ENCODE data around the gene VGLL2. TPM values are rescaled to one million over a fixed set of nuclear protein-coding genes. Genes with fewer than 3 reads are reported as not detected.

Gene VGLL2, protein sequence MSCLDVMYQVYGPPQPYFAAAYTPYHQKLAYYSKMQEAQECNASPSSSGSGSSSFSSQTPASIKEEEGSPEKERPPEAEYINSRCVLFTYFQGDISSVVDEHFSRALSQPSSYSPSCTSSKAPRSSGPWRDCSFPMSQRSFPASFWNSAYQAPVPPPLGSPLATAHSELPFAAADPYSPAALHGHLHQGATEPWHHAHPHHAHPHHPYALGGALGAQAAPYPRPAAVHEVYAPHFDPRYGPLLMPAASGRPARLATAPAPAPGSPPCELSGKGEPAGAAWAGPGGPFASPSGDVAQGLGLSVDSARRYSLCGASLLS
- total RNA-seq, result not detected in 2 replicates

DNA sequence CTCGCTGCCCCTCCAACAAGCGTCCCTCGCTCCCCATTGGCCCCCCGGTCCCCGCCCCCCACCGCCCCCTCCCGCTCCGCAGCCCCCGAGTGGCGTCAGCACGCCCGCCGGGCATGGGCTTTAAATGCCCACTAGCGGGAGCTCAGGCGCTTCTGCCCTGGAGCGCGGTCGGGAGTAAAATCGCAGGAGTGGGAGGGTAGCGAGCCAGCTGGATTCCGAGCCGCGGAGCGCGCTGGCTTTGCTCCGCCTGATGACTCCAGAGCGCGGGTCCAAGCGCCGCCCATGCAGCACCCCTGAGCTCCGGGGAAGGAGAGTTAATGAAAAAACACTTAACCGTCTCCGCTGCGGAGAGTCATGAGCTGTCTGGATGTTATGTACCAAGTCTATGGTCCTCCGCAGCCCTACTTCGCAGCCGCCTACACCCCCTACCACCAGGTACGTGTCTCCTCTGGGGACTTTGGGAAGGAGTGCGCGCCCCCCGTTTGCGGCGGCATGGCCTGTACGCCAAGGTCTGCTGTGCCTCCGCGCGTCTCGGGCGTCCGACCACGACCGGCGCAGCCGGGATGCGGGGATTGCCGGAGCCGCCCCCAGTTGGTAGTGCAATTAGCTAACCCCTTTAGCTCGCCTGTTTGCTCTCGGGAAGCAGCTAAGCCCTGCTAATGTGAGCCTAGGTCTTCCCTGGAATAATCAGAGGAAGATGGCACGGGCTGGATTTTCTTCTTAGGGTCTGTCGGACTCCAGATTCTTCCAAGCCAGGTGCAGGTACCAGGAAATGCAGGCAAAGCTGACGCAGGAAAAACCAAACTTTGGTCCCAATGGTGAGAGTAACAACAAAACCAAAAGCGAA lies at the start of gene VGLL2:
VGLL2 (plus strand) TSS at position 149 of the 847 bp plus-strand sequence; CDS start at position 355, 206 bp downstream.

Other genes starting within 250 kb of the VGLL2 start
- gene ROS1, start 160.4 kb downstream of the VGLL2 start, total RNA-seq, result 0.30 and 0.86 TPM in 2 replicates
- 29.3 and 41.1 TPM in 2 replicates for gene DCBLD1, start 217.1 kb downstream of the VGLL2 start, total RNA-seq